PC-3 (cell line): ENCODE results near the gene HLCS. TPM values are rescaled to one million over a fixed set of nuclear protein-coding genes. Genes with fewer than 3 reads are reported as not detected.

Experiments used
- ATAC-seq: fragments of 200-7000 bp; cut with Tn5 transposase; 2 replicates; pipeline ENCODE4 v1.9.1; 2020; ENCODE audit warnings: mild to moderate bottlenecking, moderate library complexity
- BruUV-seq: library from RNA; stranded (reverse); fragments of 400-500 nt; replicated peaks from 2 replicates; lab custom pipeline; 2021; lab: Mats Ljungman, UMichigan
- CTCF ChIA-PET: fragments of 300-600 bp; sonication (Branson Sonifier 250); formaldehyde crosslinking; loops from one replicate; lab custom pipeline; 2022; ENCODE audit warnings: antibody characterized with exemption; lab: Charles Lee
- POLR2A ChIA-PET: fragments of 300-600 bp; sonication (Branson Sonifier 250); formaldehyde crosslinking; loops from one replicate; lab custom pipeline; 2022; ENCODE audit warnings: antibody characterized with exemption; ENCODE audit not compliant: unreplicated experiment; lab: Charles Lee
- DNase-seq: peaks from one replicate; pipeline ENCODE4 v3.0.0-alpha.2; 2015
- H2AFZ ChIP-seq: fragments of 300-600 bp; sonication (generic); 2 replicates; pipeline ENCODE4 v1.6.0; 2016; ENCODE audit warnings: antibody characterized with exemption, low read length
- H3F3A ChIP-seq: fragments of 300-600 bp; sonication (generic); one replicate; pipeline ENCODE4 v1.6.0; 2017; ENCODE audit warnings: antibody characterized with exemption, low read length, control low read depth, mild to moderate bottlenecking; ENCODE audit not compliant: unreplicated experiment
- H3K27ac ChIP-seq: fragments of 300-600 bp; sonication (generic); 2 replicates; pipeline ENCODE4 v1.5.1; 2016; ENCODE audit warnings: mild to moderate bottlenecking, low read length
- H3K27me3 ChIP-seq: fragments of 300-600 bp; sonication (generic); 2 replicates; pipeline ENCODE4 v1.6.1; 2016; ENCODE audit warnings: low read length, mixed read lengths
- H3K36me3 ChIP-seq: fragments of 300-600 bp; sonication (generic); 2 replicates; pipeline ENCODE4 v1.6.1; 2016; ENCODE audit warnings: low read depth, mixed run types, low read length, mixed read lengths
- H3K4me1 ChIP-seq: fragments of 300-600 bp; sonication (generic); 2 replicates; pipeline ENCODE4 v1.5.1; 2016; ENCODE audit warnings: low read length; ENCODE audit not compliant: insufficient read depth
- H3K4me2 ChIP-seq: fragments of 300-600 bp; sonication (generic); 2 replicates; pipeline ENCODE4 v1.6.0; 2016; ENCODE audit warnings: low read length
- H3K4me3 ChIP-seq: fragments of 300-600 bp; sonication (generic); 2 replicates; pipeline ENCODE4 v1.5.1; 2016; ENCODE audit warnings: mild to moderate bottlenecking, low read length, mixed read lengths
- H3K79me2 ChIP-seq: fragments of 300-600 bp; sonication (generic); 2 replicates; pipeline ENCODE4 v1.6.1; 2017; ENCODE audit warnings: low read length, mixed read lengths
- H3K9ac ChIP-seq: fragments of 300-600 bp; sonication (generic); 2 replicates; pipeline ENCODE4 v1.6.0; 2016; ENCODE audit warnings: mild to moderate bottlenecking, low read length
- H3K9me2 ChIP-seq: fragments of 300-600 bp; sonication (generic); replicated peaks from 2 replicates; pipeline ENCODE4 v1.6.1; 2016; ENCODE audit warnings: mixed run types, low read length, mixed read lengths
- H3K9me3 ChIP-seq: fragments of 300-600 bp; sonication (generic); 2 replicates; pipeline ENCODE4 v1.6.1; 2016; ENCODE audit warnings: low read length, mixed read lengths
- H4K20me1 ChIP-seq: fragments of 300-600 bp; sonication (generic); 2 replicates; pipeline ENCODE4 v1.6.1; 2016; ENCODE audit warnings: low read length, mixed read lengths
- CTCF ChIP-seq: fragments of 300-600 bp; sonication (generic); conservative IDR thresholded peaks from 2 replicates; pipeline ENCODE4 v1.5.1; 2017; ENCODE audit warnings: antibody characterized with exemption, low read depth, mild to moderate bottlenecking, low read length
- EZH2 ChIP-seq: fragments of 300-600 bp; sonication (generic); IDR thresholded peaks from one replicate; pipeline ENCODE4 v1.6.1; 2017; ENCODE audit warnings: antibody characterized with exemption, mild to moderate bottlenecking, low read length; ENCODE audit not compliant: unreplicated experiment
- EZH2phosphoT487 ChIP-seq: fragments of 300-600 bp; sonication (generic); IDR thresholded peaks from 2 replicates; pipeline ENCODE4 v1.6.1; 2018; ENCODE audit warnings: mild to moderate bottlenecking, antibody characterized with exemption, low read length, borderline replicate concordance
- intact Hi-C: fragments of 100-400 bp; cut with micrococcal nuclease; formaldehyde crosslinking; loops from 2 replicates; pipeline ENCODE4 v1.9.0; 2023
- total RNA-seq: library from RNA; depleted of rRNA; stranded (reverse); fragments of >200 nt; gene quantifications from 2 replicates; pipeline ENCODE4 v1.2.3, GENCODE V29; 2014

The HLCS gene
- total RNA-seq, 1 experiment from 2014 or later = 44.1 TPM

DNA sequence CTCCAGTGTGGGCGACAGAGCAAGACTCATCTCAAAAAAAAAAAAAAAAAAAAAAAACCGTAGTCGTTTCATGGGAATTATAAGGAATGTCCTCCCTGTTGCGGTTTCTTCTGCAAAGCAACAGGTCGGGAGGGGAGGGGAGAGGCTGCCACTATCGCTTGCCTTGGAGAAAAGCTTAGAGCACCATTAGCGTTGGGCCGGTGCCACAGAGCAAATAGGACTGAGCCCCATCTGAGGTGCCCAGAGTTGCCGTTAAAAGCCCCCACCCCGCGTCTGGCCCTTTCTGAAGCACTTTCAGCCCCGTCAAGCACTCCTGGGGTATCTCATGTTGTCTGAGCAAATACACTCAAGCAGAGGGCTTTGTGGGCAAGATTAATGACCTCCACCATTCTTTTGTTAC is 42.3 kb upstream of the HLCS start:
- no peak overlapping the region for H3K4me3 ChIP-seq
- H3K79me2 ChIP-seq = no peaks in the 10 kb centered on the region
- H3K9ac ChIP-seq = no peak overlapping the region
- no peak overlapping the region for H2AFZ ChIP-seq
- DNase-seq = no peak
- no peaks in the 10 kb centered on the region for H3K9me2 ChIP-seq
- no peaks in the 10 kb centered on the region for H3K27me3 ChIP-seq
- BruUV-seq = no TSS peak
- intact Hi-C loops = loop anchor here (1.0 to 5.0 kb wide), 3 partner anchors 31 to 147 kb away; no protein-coding TSS in a partner anchor
- ChIA-PET POLR2A (no interaction called here), CTCF (interaction anchor here (0.7 kb wide), 1 partner anchor 12 kb away, joined by 6 read pairs; no protein-coding TSS in a partner anchor)
- peak overlapping the region; percentile 92; the same call in 1 of the 2 replicates for H3K4me2 ChIP-seq
- no peak overlapping the region for H3K27ac ChIP-seq
- no peaks in the 10 kb centered on the region for H3K36me3 ChIP-seq
- ATAC-seq = no peak
- TF ChIP-seq CTCF (no peak), EZH2 (no peak), EZH2phosphoT487 (no peak)
- H3F3A ChIP-seq = no peaks in the 10 kb centered on the region
- H3K4me1 ChIP-seq = peaks cover 13% of the 10 kb centered on the region; the same call in 1 of the 2 replicates
- H4K20me1 ChIP-seq = no peaks in the 10 kb centered on the region
- no peaks in the 10 kb centered on the region for H3K9me3 ChIP-seq

DNA sequence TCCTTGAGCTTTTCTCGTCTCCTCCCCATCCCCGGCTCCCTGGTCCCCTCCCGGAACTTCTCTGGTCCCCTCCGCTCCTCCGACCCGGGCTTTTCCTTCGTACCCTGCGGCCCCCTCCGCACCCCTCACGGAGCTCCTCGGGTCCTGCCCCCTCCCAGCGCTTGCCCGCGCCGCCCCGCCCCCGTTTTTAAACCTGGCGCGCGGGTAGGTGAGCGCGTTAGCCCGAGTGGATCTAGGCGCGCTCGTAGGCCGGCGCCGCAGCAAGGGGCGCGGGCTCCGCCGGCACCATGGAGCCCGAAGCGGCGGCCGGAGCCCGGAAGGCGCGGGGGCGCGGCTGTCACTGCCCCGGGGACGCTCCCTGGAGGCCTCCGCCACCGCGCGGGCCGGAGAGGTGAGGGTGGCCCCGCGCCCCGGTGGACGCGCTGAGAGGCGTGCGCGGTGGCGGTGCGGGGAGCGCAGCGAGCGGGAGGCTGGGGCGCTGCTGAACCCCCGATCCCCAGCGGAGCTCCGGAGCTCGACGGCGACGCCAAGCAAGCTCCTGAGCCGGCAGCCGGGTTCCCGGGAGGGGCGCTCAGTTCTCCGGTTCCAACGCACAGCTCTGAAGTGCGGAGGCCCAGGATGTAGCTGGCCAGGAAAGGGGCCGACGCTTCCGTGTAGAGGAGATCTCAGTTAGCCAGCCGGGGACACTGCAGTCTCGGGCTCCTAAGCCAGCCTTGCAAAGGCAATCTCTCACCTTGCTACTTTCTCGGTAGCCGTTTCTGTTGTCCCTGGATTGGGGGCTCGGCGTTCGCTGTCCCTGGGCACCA is 40.2 kb upstream of the HLCS start, which contains the start of gene RIPPLY3:
TSS of gene RIPPLY3 (plus strand) at position 217 of the 806 bp plus-strand sequence. CDS start at position 288, 71 bp downstream.
- H3K36me3 ChIP-seq = no peaks in the 10 kb centered on the region
- no peaks in the 10 kb centered on the region for H3K9me2 ChIP-seq
- H3K27me3 ChIP-seq = no peaks in the 10 kb centered on the region
- no peaks in the 10 kb centered on the region for H3K9me3 ChIP-seq
- H3K9ac ChIP-seq = peak within 1 kb of the TSS; percentile 41; the same call in 1 of the 2 replicates
- ATAC-seq (peak; percentile 47), DNase-seq (peak; percentile 45)
- TF ChIP-seq EZH2phosphoT487 (no peak), EZH2 (no peak), CTCF (no peak)
- peak within 1 kb of the TSS; percentile 86 for H3K4me2 ChIP-seq
- intact Hi-C loops = loop anchor here (5.0 kb wide), 1 partner anchor 81 kb away; no protein-coding TSS in a partner anchor
- CTCF ChIA-PET = no interaction called here
- H4K20me1 ChIP-seq = no peaks in the 10 kb centered on the region
- H3K4me1 ChIP-seq = peaks cover 13% of the 10 kb centered on the region; the same call in 1 of the 2 replicates
- peak within 1 kb of the TSS; percentile 76 for H3K4me3 ChIP-seq
- H2AFZ ChIP-seq = peak within 1 kb of the TSS; percentile 100
- POLR2A ChIA-PET = interaction anchor here (0.5 to 0.6 kb wide), 3 partner anchors 21 to 34 kb away, joined by 3 to 5 read pairs (median 3); no protein-coding TSS in a partner anchor
- H3F3A ChIP-seq = no peaks in the 10 kb centered on the region
- no peaks in the 10 kb centered on the region for H3K79me2 ChIP-seq
- BruUV-seq = no TSS peak
- no peak within 1 kb of the TSS for H3K27ac ChIP-seq
